ENCODE data around the gene C9orf50.

GRCh38 chr9:129648092-129648763, 27.3 kb upstream of the C9orf50 start:
- no peak for TF ChIP-seq CTCF (IDR thresholded peaks at IDR 0.05; ENCODE audit: insufficient read depth, low read length, poor library complexity, severe bottlenecking)
- TF ChIP-seq EZH2phosphoT487 (conservative IDR thresholded peaks at IDR 0.05; ENCODE audit: low read length) = no peak

Measured in SU-DHL-6 (cell line).